DOHH2 (cell line): ENCODE measurements around the gene SEMA6A.

Experiments used
- H3F3A ChIP-seq: fragments of 200-600 bp; sonication (generic), shearing (Covaris generic); 2 replicates; pipeline ENCODE4 v1.6.0; 2016; ENCODE audit warnings: antibody characterized with exemption, mild to moderate bottlenecking; ENCODE audit not compliant: control insufficient read depth, insufficient read depth
- H3K27ac ChIP-seq: fragments of 200-600 bp; sonication (generic); 2 replicates; pipeline ENCODE4 v1.5.1; 2014; ENCODE audit warnings: low read depth, mild to moderate bottlenecking, low read length, moderate library complexity
- H3K27me3 ChIP-seq: fragments of 200-600 bp; sonication (generic); 2 replicates; pipeline ENCODE4 v1.6.1; 2014; ENCODE audit warnings: mild to moderate bottlenecking, low read length, mixed read lengths; ENCODE audit not compliant: control insufficient read depth
- H3K36me3 ChIP-seq: fragments of 200-600 bp; sonication (generic); 2 replicates; pipeline ENCODE4 v1.6.1; 2014; ENCODE audit warnings: mild to moderate bottlenecking, low read length, moderate library complexity, mixed read lengths; ENCODE audit not compliant: control insufficient read depth
- H3K4me1 ChIP-seq: fragments of 200-600 bp; sonication (generic); 2 replicates; pipeline ENCODE4 v1.6.1; 2014; ENCODE audit warnings: mild to moderate bottlenecking, low read length, mixed read lengths; ENCODE audit not compliant: control insufficient read depth
- H3K4me2 ChIP-seq: fragments of 200-600 bp; sonication (generic); 2 replicates; pipeline ENCODE4 v1.6.0; 2014; ENCODE audit warnings: mild to moderate bottlenecking, low read length, moderate library complexity
- H3K4me3 ChIP-seq: fragments of 200-600 bp; sonication (generic); 2 replicates; pipeline ENCODE4 v1.5.1; 2014; ENCODE audit warnings: mild to moderate bottlenecking, low read length, mixed read lengths
- H3K79me2 ChIP-seq: fragments of 200-600 bp; sonication (generic); 2 replicates; pipeline ENCODE4 v1.6.1; 2014; ENCODE audit warnings: mild to moderate bottlenecking, low read length, mixed read lengths; ENCODE audit not compliant: control insufficient read depth
- H3K9me2 ChIP-seq: fragments of 200-600 bp; sonication (generic); replicated peaks from 2 replicates; pipeline ENCODE4 v1.6.1; 2014; ENCODE audit warnings: mild to moderate bottlenecking, low read length, mixed read lengths; ENCODE audit not compliant: control insufficient read depth
- H3K9me3 ChIP-seq: fragments of 200-600 bp; sonication (generic); 2 replicates; pipeline ENCODE4 v1.6.1; 2014; ENCODE audit warnings: antibody characterized with exemption, low read length, mixed read lengths; ENCODE audit not compliant: control insufficient read depth, insufficient read depth
- H4K20me1 ChIP-seq: fragments of 200-600 bp; sonication (generic); 2 replicates; pipeline ENCODE4 v1.6.0; 2014; ENCODE audit warnings: low read depth, mild to moderate bottlenecking, antibody characterized with exemption, low read length, moderate library complexity; ENCODE audit not compliant: control insufficient read depth, insufficient read depth
- CTCF ChIP-seq: fragments of 200-600 bp; sonication (generic); IDR thresholded peaks from one replicate; pipeline ENCODE4 v1.5.1; 2014; ENCODE audit warnings: antibody characterized with exemption, mild to moderate bottlenecking, low read depth, low read length; ENCODE audit not compliant: poor library complexity, severe bottlenecking
- EZH2phosphoT487 ChIP-seq: fragments of 200-600 bp; sonication (generic); IDR thresholded peaks from 2 replicates; pipeline ENCODE4 v1.6.1; 2017; ENCODE audit warnings: borderline replicate concordance, mild to moderate bottlenecking, antibody characterized with exemption, low read length, moderate library complexity, mixed read lengths

Gene SEMA6A

GRCh38 chr5:116475338-116475737, 99.3 kb downstream of the SEMA6A start:
- no peak overlapping the region for H3K4me2 ChIP-seq
- H3K36me3 ChIP-seq = no peaks in the 10 kb centered on the region
- no peaks in the 10 kb centered on the region for H3K4me1 ChIP-seq
- H3K4me3 ChIP-seq = no peak overlapping the region
- H3K79me2 ChIP-seq = no peaks in the 10 kb centered on the region
- no peaks in the 10 kb centered on the region for H3K27me3 ChIP-seq
- H3K27ac ChIP-seq = no peak overlapping the region
- H3K9me3 ChIP-seq = no peaks in the 10 kb centered on the region
- H3F3A ChIP-seq = no peaks in the 10 kb centered on the region
- H3K9me2 ChIP-seq = no peaks in the 10 kb centered on the region
- TF ChIP-seq CTCF (no peak), EZH2phosphoT487 (no peak)
- no peaks in the 10 kb centered on the region for H4K20me1 ChIP-seq

GRCh38 chr5:116473706-116474105, 100.9 kb downstream of the SEMA6A start:
- Histone ChIP-seq H3F3A (no peaks in the 10 kb centered on the region), H3K27ac (no peak overlapping the region), H3K4me1 (no peaks in the 10 kb centered on the region), H3K9me2 (no peaks in the 10 kb centered on the region), H3K79me2 (no peaks in the 10 kb centered on the region), H4K20me1 (no peaks in the 10 kb centered on the region), H3K36me3 (no peaks in the 10 kb centered on the region), H3K4me3 (no peak overlapping the region), H3K4me2 (no peak overlapping the region), H3K27me3 (no peaks in the 10 kb centered on the region), H3K9me3 (no peaks in the 10 kb centered on the region)
- TF ChIP-seq CTCF (no peak), EZH2phosphoT487 (no peak)

- no peaks in the 10 kb centered on the region for H3K4me1 ChIP-seq
- no peaks in the 10 kb centered on the region for H3K27me3 ChIP-seq
- H3K4me2 ChIP-seq = no peak overlapping the region
- H4K20me1 ChIP-seq = no peaks in the 10 kb centered on the region
- no peak overlapping the region for H3K4me3 ChIP-seq
- no peak overlapping the region for H3K27ac ChIP-seq
- no peaks in the 10 kb centered on the region for H3K9me3 ChIP-seq
- no peaks in the 10 kb centered on the region for H3K79me2 ChIP-seq
- TF ChIP-seq CTCF (no peak), EZH2phosphoT487 (no peak)
- H3F3A ChIP-seq = no peaks in the 10 kb centered on the region
- H3K36me3 ChIP-seq = no peaks in the 10 kb centered on the region
- H3K9me2 ChIP-seq = no peaks in the 10 kb centered on the region
Observed at GRCh38 chr5:116472274-116472673, 102.3 kb downstream of the SEMA6A start.

- Histone ChIP-seq H3K9me2 (no peaks in the 10 kb centered on the region), H3K27ac (no peak overlapping the region), H3K4me3 (no peak overlapping the region), H3K9me3 (no peaks in the 10 kb centered on the region), H3K27me3 (no peaks in the 10 kb centered on the region), H3K79me2 (no peaks in the 10 kb centered on the region), H3K4me2 (no peak overlapping the region), H3K36me3 (no peaks in the 10 kb centered on the region), H3K4me1 (no peaks in the 10 kb centered on the region), H4K20me1 (no peaks in the 10 kb centered on the region), H3F3A (no peaks in the 10 kb centered on the region)
- TF ChIP-seq CTCF (no peak), EZH2phosphoT487 (no peak)
Observed at GRCh38 chr5:116469631-116470030, 105.0 kb downstream of the SEMA6A start.
